ENCODE results near the gene OTUD7B. TPM values are rescaled to one million over a fixed set of nuclear protein-coding genes. Genes with fewer than 3 reads are reported as not detected.
A peak's percentile ranks its signal among the peaks of the same experiment; 100 is the strongest.

The OTUD7B gene
- total RNA-seq, 1 experiment from 2014 or later = 23.5 TPM

DNA sequence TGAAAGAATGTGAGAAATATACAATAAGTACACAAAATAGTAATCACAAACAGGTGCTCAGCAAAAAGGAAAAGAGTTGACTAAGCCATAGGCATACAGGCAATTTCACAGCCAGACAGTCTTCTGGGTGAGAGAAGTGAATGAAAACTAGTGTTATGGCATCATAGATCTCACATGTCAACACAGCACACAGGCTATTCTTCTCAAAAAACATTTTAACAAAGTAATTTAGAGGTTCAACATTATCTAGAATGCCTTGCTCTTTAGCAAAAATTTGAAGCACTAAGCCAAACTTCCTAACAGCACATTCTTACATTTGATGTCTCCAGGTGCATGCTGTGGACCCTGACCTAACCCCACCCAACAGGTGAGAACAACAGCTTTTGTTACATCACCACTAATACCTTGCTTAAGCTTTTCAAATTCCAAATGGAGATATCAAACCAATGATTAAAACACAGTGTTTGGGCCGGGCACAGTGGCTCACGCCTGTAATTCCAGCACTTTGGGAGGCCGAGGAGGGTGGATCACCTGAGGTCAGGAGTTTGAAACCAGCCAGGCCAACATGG lies 30.5 kb downstream of the OTUD7B start:
- H3K27ac ChIP-seq (ENCODE audit: insufficient read length, low read depth, low read length) = no peak overlapping the region
- no peak overlapping the region for H2BK5ac ChIP-seq (ENCODE audit: insufficient read length, low read length)
- H3K4me2 ChIP-seq (ENCODE audit: insufficient read depth, insufficient read length, low read length) = no peak overlapping the region
- H3K27ac Mint-ChIP-seq = peak overlapping the region in 2 of 3 experiments; percentile 46 to 54; a peak in 1 of 7 replicates
- H3K9me3 Mint-ChIP-seq = no peaks in the 10 kb centered on the region
- no peak overlapping the region for H3K56ac ChIP-seq (ENCODE audit: insufficient read length, low read depth, low read length)
- peaks cover 2 to 3% of the 10 kb centered on the region in 2 experiments; a peak in 2 of 4 replicates for H3K4me1 Mint-ChIP-seq
- H3K79me2 ChIP-seq (ENCODE audit: insufficient read depth, low read length) = peaks cover 3% of the 10 kb centered on the region; the same call in 1 of the 2 replicates
- no peak overlapping the region for H3K14ac ChIP-seq (ENCODE audit: insufficient read depth, low read length)
- no peak overlapping the region for H3T11ph ChIP-seq (ENCODE audit: low read length)
- no peaks in the 10 kb centered on the region for H3K9me3 ChIP-seq (ENCODE audit: control insufficient read depth, low read depth, low read length)
- H3K18ac ChIP-seq (ENCODE audit: insufficient read length, low read depth, low read length) = no peak overlapping the region
- H3K4me3 Mint-ChIP-seq = no peak overlapping the region
- no CpG with 5 or more reads among the region's 3 CpGs for WGBS (ENCODE audit: extremely low coverage, insufficient read length, low lambda C conversion rate)
- no peak overlapping the region for H2AFZ ChIP-seq (ENCODE audit: low read length)
- no peak overlapping the region for H2BK12ac ChIP-seq (ENCODE audit: insufficient read length, low read depth, low read length)
- TF ChIP-seq, protein P1, sequence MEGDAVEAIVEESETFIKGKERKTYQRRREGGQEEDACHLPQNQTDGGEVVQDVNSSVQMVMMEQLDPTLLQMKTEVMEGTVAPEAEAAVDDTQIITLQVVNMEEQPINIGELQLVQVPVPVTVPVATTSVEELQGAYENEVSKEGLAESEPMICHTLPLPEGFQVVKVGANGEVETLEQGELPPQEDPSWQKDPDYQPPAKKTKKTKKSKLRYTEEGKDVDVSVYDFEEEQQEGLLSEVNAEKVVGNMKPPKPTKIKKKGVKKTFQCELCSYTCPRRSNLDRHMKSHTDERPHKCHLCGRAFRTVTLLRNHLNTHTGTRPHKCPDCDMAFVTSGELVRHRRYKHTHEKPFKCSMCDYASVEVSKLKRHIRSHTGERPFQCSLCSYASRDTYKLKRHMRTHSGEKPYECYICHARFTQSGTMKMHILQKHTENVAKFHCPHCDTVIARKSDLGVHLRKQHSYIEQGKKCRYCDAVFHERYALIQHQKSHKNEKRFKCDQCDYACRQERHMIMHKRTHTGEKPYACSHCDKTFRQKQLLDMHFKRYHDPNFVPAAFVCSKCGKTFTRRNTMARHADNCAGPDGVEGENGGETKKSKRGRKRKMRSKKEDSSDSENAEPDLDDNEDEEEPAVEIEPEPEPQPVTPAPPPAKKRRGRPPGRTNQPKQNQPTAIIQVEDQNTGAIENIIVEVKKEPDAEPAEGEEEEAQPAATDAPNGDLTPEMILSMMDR (conservative IDR thresholded peaks at IDR 0.05) = no peak
- no peak for DNase-seq
- H3K23ac ChIP-seq (ENCODE audit: insufficient read length, low read depth, low read length) = no peak overlapping the region
- H3K23me2 ChIP-seq (ENCODE audit: insufficient read length, low read depth, low read length, poor library complexity, severe bottlenecking) = no peaks in the 10 kb centered on the region
- H3K4me1 ChIP-seq (ENCODE audit: insufficient read depth, low read length) = no peaks in the 10 kb centered on the region
- no peak overlapping the region for H4K5ac ChIP-seq (ENCODE audit: insufficient read length, low read depth, low read length)
- no peak overlapping the region for H4K91ac ChIP-seq (ENCODE audit: insufficient read length, low read depth, low read length)
- peaks cover 3% of the 10 kb centered on the region for H3K79me1 ChIP-seq (ENCODE audit: insufficient read depth, low read depth, low read length, poor library complexity, severe bottlenecking)
- H3K36me3 Mint-ChIP-seq (ENCODE audit: insufficient read depth in 1 of 3, low read depth in 3 of 3) = peaks cover 9 to 18% (median 14%) of the 10 kb centered on the region in 3 experiments
- no peak overlapping the region for H2AK5ac ChIP-seq (ENCODE audit: insufficient read length, low read length)
- no peak overlapping the region for H3K4ac ChIP-seq (ENCODE audit: low read depth, low read length)
- H4K20me1 ChIP-seq (ENCODE audit: control insufficient read depth, insufficient read depth, insufficient read length) = no peaks in the 10 kb centered on the region
- H2BK15ac ChIP-seq (ENCODE audit: low read depth, low read length) = no peak overlapping the region
- no peak overlapping the region for H3K9ac ChIP-seq (ENCODE audit: extremely low read depth, insufficient read length, low read length)
- H3K27me3 Mint-ChIP-seq (ENCODE audit: low read depth) = no peaks in the 10 kb centered on the region
- no peak overlapping the region for H2BK120ac ChIP-seq (ENCODE audit: low read depth, low read length, poor library complexity, severe bottlenecking)
- no peak overlapping the region for H2BK20ac ChIP-seq (ENCODE audit: low read depth, low read length, poor library complexity, severe bottlenecking)
- no peaks in the 10 kb centered on the region for H3K27me3 ChIP-seq (ENCODE audit: insufficient read depth, low read length)
- no peak overlapping the region for H4K8ac ChIP-seq (replicated peaks; ENCODE audit: insufficient read length, low read depth, low read length)
